BJ (cell line): Measurements from ENCODE around the gene ZNF366. TPM values are rescaled to one million over a fixed set of nuclear protein-coding genes. Genes with fewer than 3 reads are reported as not detected.

Source experiments
- CTCF ChIA-PET: fragments of 350-600 bp; formaldehyde crosslinking; extraction: SDS; loops from one replicate; lab custom pipeline; 2021; ENCODE audit warnings: antibody characterized with exemption, inconsistent platforms; lab: Yijun Ruan, JAX
- POLR2A ChIA-PET: fragments of 300-600 bp; sonication (Branson Sonifier 250); formaldehyde crosslinking; extraction: SDS; loops from one replicate; lab custom pipeline; 2021; ENCODE audit warnings: antibody characterized with exemption; lab: Charles Lee
- DNase-seq: peaks from one replicate; pipeline ENCODE4 v3.0.0-alpha.2; 2011; ENCODE audit warnings: low read depth
- H3K27me3 ChIP-seq: 2 replicates; pipeline ENCODE4 v1.6.0; 2011; ENCODE audit warnings: low read length; ENCODE audit not compliant: control insufficient read depth, insufficient read depth
- H3K36me3 ChIP-seq: 2 replicates; pipeline ENCODE4 v1.5.1; 2011; ENCODE audit warnings: low read length; ENCODE audit not compliant: control insufficient read depth, insufficient read depth
- H3K4me3 ChIP-seq: 2 replicates; pipeline ENCODE4 v1.5.1; 2011; ENCODE audit warnings: low read depth, mild to moderate bottlenecking, control low read depth, low read length
- polyA plus RNA-seq: library from polyadenylated mRNA; depleted of rRNA; stranded (reverse); fragments of >200 nt; gene quantifications from 2 replicates; pipeline ENCODE4 v1.2.3, GENCODE V29; 2011
- TF ChIP-seq, protein P1 (sequence below): IDR thresholded peaks from 2 replicates; pipeline ENCODE4 v1.5.1; 2011; ENCODE audit warnings: low read depth, mild to moderate bottlenecking, control low read depth, inconsistent platforms, low read length, moderate library complexity; ENCODE audit not compliant: insufficient read depth

The ZNF366 gene
- polyA plus RNA-seq, 1 experiment: not detected

DNA sequence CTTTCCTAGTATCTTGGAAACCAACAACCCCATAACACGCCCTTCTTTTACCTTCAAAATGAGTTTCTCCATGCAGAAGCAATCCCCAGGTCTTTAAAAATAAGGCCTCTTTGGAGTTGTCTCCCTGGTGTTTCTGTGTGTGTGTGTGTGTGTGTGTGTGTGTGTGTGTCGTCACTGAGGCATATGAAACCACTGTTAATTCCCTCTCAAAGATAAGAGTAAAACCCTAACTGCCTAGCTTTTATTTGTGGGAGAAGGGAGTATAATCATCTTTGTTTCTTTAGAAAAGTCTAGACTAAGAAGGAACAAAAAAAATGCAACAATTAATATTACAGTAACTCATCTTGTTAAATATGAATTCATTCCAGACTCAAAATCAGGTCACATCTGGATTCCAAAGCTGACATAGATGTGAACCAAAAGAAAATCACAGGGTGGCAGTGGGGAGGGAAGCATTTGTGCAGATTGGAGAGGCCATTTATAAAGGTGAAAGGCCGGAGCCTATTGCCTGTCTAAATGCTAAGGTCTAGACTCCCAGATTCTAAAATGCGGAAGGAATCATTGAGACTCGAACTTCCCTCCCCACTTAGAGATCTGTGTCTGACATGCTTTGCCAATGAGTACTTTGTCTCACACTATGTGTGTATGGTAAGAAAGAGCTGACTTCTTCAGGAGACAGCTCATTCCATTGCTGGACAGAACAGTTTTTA is 91.4 kb downstream of the ZNF366 start:
- Histone ChIP-seq H3K36me3 (no peaks in the 10 kb centered on the region), H3K4me3 (no peak overlapping the region), H3K27me3 (no peaks in the 10 kb centered on the region)
- no peak for DNase-seq
- ChIA-PET CTCF (interaction anchor here (0.9 to 3.0 kb wide), 6 partner anchors 10 to 108 kb away, joined by 4 to 14 read pairs (median 6); no protein-coding TSS in a partner anchor), POLR2A (interaction anchor here (0.6 kb wide), 1 partner anchor 24 kb away, joined by 3 read pairs; no protein-coding TSS in a partner anchor)
- TF ChIP-seq, protein P1, sequence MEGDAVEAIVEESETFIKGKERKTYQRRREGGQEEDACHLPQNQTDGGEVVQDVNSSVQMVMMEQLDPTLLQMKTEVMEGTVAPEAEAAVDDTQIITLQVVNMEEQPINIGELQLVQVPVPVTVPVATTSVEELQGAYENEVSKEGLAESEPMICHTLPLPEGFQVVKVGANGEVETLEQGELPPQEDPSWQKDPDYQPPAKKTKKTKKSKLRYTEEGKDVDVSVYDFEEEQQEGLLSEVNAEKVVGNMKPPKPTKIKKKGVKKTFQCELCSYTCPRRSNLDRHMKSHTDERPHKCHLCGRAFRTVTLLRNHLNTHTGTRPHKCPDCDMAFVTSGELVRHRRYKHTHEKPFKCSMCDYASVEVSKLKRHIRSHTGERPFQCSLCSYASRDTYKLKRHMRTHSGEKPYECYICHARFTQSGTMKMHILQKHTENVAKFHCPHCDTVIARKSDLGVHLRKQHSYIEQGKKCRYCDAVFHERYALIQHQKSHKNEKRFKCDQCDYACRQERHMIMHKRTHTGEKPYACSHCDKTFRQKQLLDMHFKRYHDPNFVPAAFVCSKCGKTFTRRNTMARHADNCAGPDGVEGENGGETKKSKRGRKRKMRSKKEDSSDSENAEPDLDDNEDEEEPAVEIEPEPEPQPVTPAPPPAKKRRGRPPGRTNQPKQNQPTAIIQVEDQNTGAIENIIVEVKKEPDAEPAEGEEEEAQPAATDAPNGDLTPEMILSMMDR: no peak

DNA sequence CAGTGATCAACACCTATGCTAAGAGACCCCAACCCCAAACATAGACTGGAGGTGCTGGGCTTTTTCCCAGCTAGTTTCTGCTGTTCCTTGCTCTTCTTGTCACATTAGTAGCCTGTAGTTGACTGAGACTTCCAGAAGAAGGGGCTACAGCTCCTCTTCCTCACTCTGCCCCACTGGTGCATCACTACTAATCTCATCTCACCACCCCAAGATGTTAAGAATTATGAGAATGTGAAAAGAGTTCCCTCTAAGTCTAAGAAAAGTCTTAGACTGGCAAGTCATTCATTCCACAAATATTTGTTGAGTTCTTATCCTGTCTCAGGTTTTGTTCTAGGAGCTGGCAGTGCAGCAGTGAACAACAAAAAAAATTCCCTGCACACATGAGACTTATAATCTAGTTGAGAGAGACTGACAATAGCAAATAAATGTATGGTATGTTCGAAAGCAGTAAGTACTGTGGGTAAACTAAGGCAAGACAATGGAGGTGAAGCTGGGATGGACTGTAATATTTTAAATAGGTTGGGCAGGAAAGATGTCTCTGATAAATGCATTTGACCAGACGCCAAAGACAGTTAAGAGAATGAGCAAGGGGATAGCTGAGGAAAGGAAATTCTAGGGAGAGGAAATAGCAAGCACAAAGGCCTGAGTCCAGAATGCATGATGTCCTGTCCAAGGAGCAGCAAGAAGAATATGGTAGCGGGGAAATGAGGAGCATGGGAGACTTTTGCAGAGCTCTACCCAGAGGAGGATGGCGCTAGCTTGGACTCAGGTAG is 94.7 kb downstream of the ZNF366 start:
- no peak overlapping the region for H3K4me3 ChIP-seq
- DNase-seq: peak; percentile 39
- ChIA-PET POLR2A (no interaction called here), CTCF (interaction anchor here (0.8 to 4.6 kb wide), 25 partner anchors 9 to 406 kb away, joined by 3 to 31 read pairs (median 4); partner anchors contain the start of gene ZNF366)
- TF ChIP-seq, protein P1: peak; percentile 60
- H3K36me3 ChIP-seq: no peaks in the 10 kb centered on the region
- no peaks in the 10 kb centered on the region for H3K27me3 ChIP-seq

DNA sequence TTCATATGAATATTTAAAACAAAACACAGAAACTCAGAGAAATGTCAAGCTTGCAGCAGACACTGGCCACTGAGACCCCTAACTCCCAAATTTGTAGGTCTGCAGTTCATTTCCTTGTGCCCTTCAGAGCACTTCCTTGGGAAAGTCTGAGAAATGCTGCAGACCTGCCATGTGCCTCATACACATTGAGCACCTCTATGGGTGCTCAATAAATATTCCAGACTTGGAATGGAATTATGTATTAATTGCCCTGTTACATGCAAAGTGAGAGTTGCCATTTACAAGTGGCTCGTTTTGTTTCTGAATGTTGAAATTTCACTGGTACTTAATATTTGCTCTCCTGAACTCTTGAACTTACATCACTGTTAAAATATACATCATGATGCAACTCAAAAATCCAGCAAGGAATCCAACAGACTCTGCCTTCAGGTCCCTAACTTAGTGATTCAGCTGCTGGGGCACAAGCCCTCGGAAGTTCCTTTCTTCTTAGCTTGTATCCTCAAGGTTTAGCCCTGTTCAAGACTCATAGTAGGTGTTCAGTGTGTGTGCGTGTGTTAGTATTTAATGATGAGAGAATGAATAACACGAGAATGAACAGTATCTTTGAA is 96.4 kb downstream of the ZNF366 start:
- DNase-seq: no peak
- ChIA-PET POLR2A (no interaction called here), CTCF (interaction anchor here (1.1 to 4.6 kb wide), 5 partner anchors 42 to 200 kb away, joined by 4 to 23 read pairs (median 6); no protein-coding TSS in a partner anchor)
- TF ChIP-seq, protein P1: no peak
- no peak overlapping the region for H3K4me3 ChIP-seq
- H3K36me3 ChIP-seq: no peaks in the 10 kb centered on the region
- H3K27me3 ChIP-seq: no peaks in the 10 kb centered on the region

DNA sequence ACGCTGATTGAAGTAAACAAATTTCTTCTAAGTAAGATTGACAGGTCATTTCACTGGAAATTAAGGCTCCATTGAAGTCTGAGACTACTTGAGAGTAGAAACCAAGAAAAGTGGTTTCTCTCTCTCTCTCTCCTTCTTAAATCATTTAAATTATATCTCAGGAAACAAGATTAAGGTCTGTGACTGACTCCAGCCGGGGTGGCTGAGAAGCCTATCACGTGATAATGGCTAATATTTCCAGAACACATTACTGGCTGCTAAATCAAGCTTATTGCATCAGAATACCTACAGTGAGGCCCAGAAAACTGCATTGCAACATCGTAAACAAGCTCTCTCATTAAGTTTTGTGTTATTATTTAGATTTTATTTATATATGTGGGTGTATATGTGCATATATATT is 98.6 kb downstream of the ZNF366 start:
- ChIA-PET CTCF (interaction anchor here (1.4 to 2.8 kb wide), 2 partner anchors 42 to 116 kb away, joined by 3 to 8 read pairs; no protein-coding TSS in a partner anchor), POLR2A (no interaction called here)
- Histone ChIP-seq H3K27me3 (no peaks in the 10 kb centered on the region), H3K4me3 (no peak overlapping the region), H3K36me3 (no peaks in the 10 kb centered on the region)
- TF ChIP-seq, protein P1: no peak
- DNase-seq: no peak
